K562 (cell line): ENCODE measurements around the gene OXSM. TPM values are rescaled to one million over a fixed set of nuclear protein-coding genes. Genes with fewer than 3 reads are reported as not detected.

Experiments used
- ADNP ChIP-seq: fragments of 200-800 bp; sonication (Bioruptor generic); IDR thresholded peaks from 2 replicates; pipeline ENCODE4 v1.6.1; 2016; ENCODE audit warnings: missing genetic modification characterization, missing compliant biosample characterization
- AFF4 ChIP-seq: sonication (generic); formaldehyde crosslinking; IDR thresholded peaks from 2 replicates; pipeline ENCODE4 v1.8.0; 2023; ENCODE audit warnings: mild to moderate bottlenecking, missing genetic modification reagents
- ARID2 ChIP-seq: fragments of 450-650 bp; IDR thresholded peaks from 2 replicates; pipeline ENCODE4 v1.6.1; 2017; ENCODE audit warnings: antibody characterized with exemption, mild to moderate bottlenecking
- CCNT2 ChIP-seq: IDR thresholded peaks from 2 replicates; pipeline ENCODE4 v1.6.1; 2011; ENCODE audit warnings: borderline replicate concordance, low read depth, mild to moderate bottlenecking, moderate library complexity, mixed read lengths, low read length; ENCODE audit not compliant: insufficient read length; ENCODE audit errors: extremely low read depth
- CTCF ChIP-seq, 3 experiments: IDR thresholded peaks in 2 of 3; conservative IDR thresholded peaks in 1 of 3; 2 replicates each; pipeline ENCODE4 v1.5.1; 2011 to 2012; ENCODE audit warnings: low read length in 3 of 3, mild to moderate bottlenecking in 3 of 3, control low read depth in 2 of 3, improper control_type of control experiment in 1 of 3, inconsistent platforms in 1 of 3, low read depth in 1 of 3, mixed read lengths in 1 of 3, moderate library complexity in 1 of 3; ENCODE audit not compliant: insufficient read depth in 2 of 3
- ELF1 ChIP-seq: fragments of 200-800 bp; sonication (Bioruptor generic); IDR thresholded peaks from 2 replicates; pipeline ENCODE4 v1.6.1; 2016; ENCODE audit warnings: missing genetic modification characterization, missing compliant biosample characterization
- HNRNPK ChIP-seq: fragments of 200-400 bp; formaldehyde crosslinking; IDR thresholded peaks from one replicate; pipeline ENCODE4 v1.6.1; 2018; ENCODE audit warnings: mild to moderate bottlenecking, low read depth, low read length; ENCODE audit not compliant: poor library complexity, severe bottlenecking
- JUND ChIP-seq, 2 experiments: IDR thresholded peaks; 2 replicates in 1 of 2; 3 replicates in 1 of 2; pipeline ENCODE4 v1.6.1; 2011; ENCODE audit warnings: borderline replicate concordance in 2 of 2, low read depth in 2 of 2, low read length in 2 of 2, improper control_type of control experiment in 1 of 2, missing biosample characterization in 1 of 2, missing genetic modification characterization in 1 of 2, missing genetic modification reagents in 1 of 2
- KLF1 ChIP-seq: fragments of 450-650 bp; IDR thresholded peaks from 2 replicates; pipeline ENCODE4 v1.6.1; 2016; ENCODE audit warnings: missing genetic modification characterization, missing compliant biosample characterization
- LARP7 ChIP-seq: fragments of 450-650 bp; IDR thresholded peaks from 2 replicates; pipeline ENCODE4 v1.6.1; 2016
- LCOR ChIP-seq: sonication (generic); formaldehyde crosslinking; IDR thresholded peaks from 2 replicates; pipeline ENCODE4 v1.8.0; 2022; ENCODE audit warnings: mild to moderate bottlenecking, missing genetic modification reagents
- LEF1 ChIP-seq: fragments of 450-650 bp; IDR thresholded peaks from 2 replicates; pipeline ENCODE4 v1.6.1; 2016; ENCODE audit warnings: mild to moderate bottlenecking
- PHB ChIP-seq: fragments of 250-450 bp; sonication (Bioruptor Pico); IDR thresholded peaks from 2 replicates; pipeline ENCODE4 v1.5.0; 2021
- SLC30A9 ChIP-seq: fragments of 250-450 bp; sonication (Bioruptor Pico); IDR thresholded peaks from 2 replicates; pipeline ENCODE4 v1.8.0; 2022; ENCODE audit warnings: mild to moderate bottlenecking, moderate library complexity
- SMARCB1 ChIP-seq: IDR thresholded peaks from 2 replicates; pipeline ENCODE4 v1.6.1; 2011; ENCODE audit warnings: improper control_type of control experiment, low read depth; ENCODE audit not compliant: insufficient read length
- ZC3H8 ChIP-seq: fragments of 450-650 bp; IDR thresholded peaks from 2 replicates; pipeline ENCODE4 v1.6.1; 2017
- ZNF174 ChIP-seq: fragments of 250-450 bp; sonication (Bioruptor Pico); IDR thresholded peaks from 2 replicates; pipeline ENCODE4 v1.4.0; 2020; ENCODE audit warnings: mild to moderate bottlenecking
- ZNF217 ChIP-seq: sonication (generic); formaldehyde crosslinking; IDR thresholded peaks from 2 replicates; pipeline ENCODE4 v1.8.0; 2022; ENCODE audit warnings: mild to moderate bottlenecking, missing genetic modification reagents
- ZNF512 ChIP-seq: IDR thresholded peaks from 2 replicates; pipeline ENCODE4 v1.6.1; 2016; ENCODE audit warnings: missing genetic modification characterization, missing compliant biosample characterization
- ZNF766 ChIP-seq: fragments of 200-800 bp; sonication (Bioruptor generic); conservative IDR thresholded peaks from 2 replicates; pipeline ENCODE4 v1.6.1; 2016; ENCODE audit warnings: missing genetic modification characterization, missing compliant biosample characterization
- polyA plus RNA-seq, 8 experiments: library from polyadenylated mRNA; depleted of rRNA in 4 of 8; stranded (reverse) in 5 of 8; unstranded in 3 of 8; fragments of >200 nt; fragmentation: Nextera tagmentation in 2 of 8; fragmentation: Illumina TruSeq in 1 of 8; extraction: Ambion mirVana in 2 of 8; extraction: Trizol in 1 of 8; gene quantifications; 2 replicates each; pipeline versions ENCODE4 v1.2.1 to v1.2.3, GENCODE V29; 2011 to 2014; ENCODE audit warnings: inconsistent platforms in 1 of 8, missing spikeins in 1 of 8
- total RNA-seq, 7 experiments: library from RNA; depleted of rRNA in 6 of 7; stranded (reverse); fragments of >200 nt in 6 of 7; fragmentation: Illumina TruSeq in 2 of 7; extraction: Trizol in 2 of 7; gene quantifications; 2 replicates each; pipeline versions ENCODE4 v1.2.1 to v1.2.3, GENCODE V29; 2011 to 2021; ENCODE audit warnings: low replicate concordance in 1 of 7

Gene OXSM
- total and polyA plus RNA-seq, 9 of the 15 experiments (the other 6 are each of a cell fraction or from before 2014, with no cell fraction given) = 24.0 to 107 (median 34.0) TPM

- TF ChIP-seq CTCF (IDR thresholded peaks at IDR 0.05 in 2 of 3, conservative IDR thresholded peaks at IDR 0.05 in 1 of 3; ENCODE audit: insufficient read depth in 2 of 3, low read depth in 1 of 3, low read length in 3 of 3) (peak in 1 of 3 experiments; percentile 24; a peak in 1 of 6 replicates), KLF1 (no peak; the same call in 1 of the 2 replicates), ZNF512 (tag) (no peak), ZNF174 (CRISPR knock-in tag) (no peak), ZNF217 (CRISPR knock-in tag) (no peak), JUND (IDR thresholded peaks at IDR 0.05; ENCODE audit: borderline replicate concordance, low read depth, low read length) (peak; percentile 91), JUND (tag; IDR thresholded peaks at IDR 0.05; ENCODE audit: borderline replicate concordance, low read depth, low read length) (peak; percentile 87; the same call in 2 of the 3 replicates), HNRNPK (no peak), SLC30A9 (no peak), ZC3H8 (0 out of 2 replicates have a peak, but pooled peaks have one; percentile 28), ADNP (tag) (no peak), CCNT2 (peak; percentile 80), ARID2 (0 out of 2 replicates have a peak, but pooled peaks have one; percentile 36), PHB (CRISPR knock-in tag) (no peak), ELF1 (no peak; the same call in 1 of the 2 replicates), AFF4 (CRISPR knock-in tag) (no peak; the same call in none of the 2 replicates), LCOR (CRISPR knock-in tag) (no peak; the same call in 1 of the 2 replicates), ZNF766 (CRISPR knock-in tag) (no peak; the same call in 1 of the 2 replicates), SMARCB1 (no peak), LEF1 (no peak), LARP7 (no peak)
These were observed at the start of gene OXSM (continued) for GRCh38 chr3:25789596-25790556.
